Activated CD8-positive, alpha-beta memory T cell treated with anti-CD3 and anti-CD28 coated beads for 24 hours (primary cell): ENCODE results near the gene CZIB.

Experiments used
- DNase-seq: peaks from one replicate; pipeline ENCODE4 v3.0.0-alpha.2; 2020

CZIB gene

DNA sequence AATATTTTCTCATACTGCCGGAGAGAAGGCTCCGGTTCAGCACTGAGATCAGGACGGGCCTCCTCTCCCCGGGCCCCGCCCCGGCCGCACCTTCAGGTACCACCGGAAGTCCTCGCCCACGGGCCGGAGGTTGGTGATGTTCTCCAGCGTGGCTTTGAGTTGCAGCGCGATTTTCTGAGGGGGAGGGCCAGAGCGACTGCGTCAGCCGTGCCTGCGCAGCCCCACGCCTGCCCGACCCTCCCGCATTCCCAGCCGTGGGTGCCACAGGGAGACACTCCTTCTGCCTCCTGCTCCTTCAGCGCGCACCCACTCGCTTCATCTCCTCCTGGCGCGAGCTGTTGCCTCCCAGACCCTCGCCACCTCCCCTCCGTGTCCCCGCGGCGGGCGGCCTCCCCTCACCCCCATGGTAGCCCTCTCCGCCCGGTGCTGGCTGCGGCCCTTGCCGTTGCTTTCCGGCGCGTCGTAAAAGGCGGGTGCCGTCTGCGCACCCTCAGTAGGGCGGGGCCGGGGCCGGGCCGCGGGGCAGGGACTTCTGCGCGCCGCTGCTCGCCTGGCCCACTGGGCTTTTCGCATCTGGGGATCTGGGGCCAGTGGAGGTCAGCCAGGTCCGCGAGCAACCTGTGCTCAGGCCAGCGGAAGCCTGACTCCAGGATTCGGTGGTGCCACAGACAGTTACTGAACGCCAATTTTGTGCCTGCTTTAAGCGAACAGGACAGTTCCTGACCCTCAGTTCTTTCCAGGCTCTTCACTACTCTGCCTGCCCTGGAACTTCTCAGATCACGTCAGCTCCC is at the start of gene CZIB:
Gene CZIB, minus strand, starts transcription at position 464 of the 791 bp plus-strand sequence. Its CDS starts 59 bp downstream, at position 405.
- peak; percentile 99 for DNase-seq

- DNase-seq, result no peak
Measured at GRCh38 chr1:53270107-53270506, 49.7 kb upstream of the CZIB start.

DNA sequence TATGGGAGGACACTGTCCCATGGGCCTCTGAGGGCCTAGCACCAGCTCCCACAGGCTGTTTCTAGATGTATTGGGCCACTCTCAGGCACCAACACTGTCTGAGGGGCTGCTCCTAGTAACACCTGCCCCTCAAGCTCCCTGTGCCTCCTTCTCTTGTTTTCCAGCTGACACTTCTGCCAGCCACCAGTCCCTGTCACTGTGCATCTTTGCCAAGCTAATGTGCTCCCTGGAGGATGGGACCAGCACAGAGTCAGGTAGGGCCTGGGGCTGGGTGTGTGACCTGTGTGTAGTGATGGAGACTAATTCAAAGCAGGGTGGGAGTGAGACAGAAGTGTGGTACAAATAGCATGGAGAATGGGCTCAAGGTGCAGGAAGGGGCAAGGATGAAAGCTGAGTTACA is 47.3 kb upstream of the CZIB start:
- no peak for DNase-seq

- DNase-seq, result no peak
Measured at GRCh38 chr1:53266038-53266437, 45.6 kb upstream of the CZIB start.

GRCh38 chr1:53265581-53265980 is 45.1 kb upstream of the CZIB start:
- no peak for DNase-seq

DNA sequence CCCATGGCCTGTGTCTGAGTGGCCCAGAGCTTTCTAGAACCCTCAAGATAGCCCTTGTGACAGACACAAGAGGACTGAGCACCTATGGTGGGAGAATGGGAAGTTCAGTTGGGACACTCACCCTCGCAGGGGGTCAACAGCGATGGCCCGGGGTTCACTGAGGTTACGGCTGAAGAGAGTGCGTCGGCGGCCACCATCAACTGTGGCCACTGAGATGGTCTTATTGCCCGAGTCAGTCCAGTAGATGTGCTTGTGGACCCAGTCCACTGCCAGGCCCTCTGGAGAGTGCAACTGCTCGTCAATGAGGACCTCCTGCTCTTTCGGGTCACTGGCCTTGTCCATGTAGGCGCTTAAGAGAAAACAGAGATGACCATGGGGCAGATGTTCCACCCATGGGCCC is 43.6 kb upstream of the CZIB start:
- no peak for DNase-seq

GRCh38 chr1:53262000-53262399 is 41.6 kb upstream of the CZIB start:
- DNase-seq, result no peak

DNA sequence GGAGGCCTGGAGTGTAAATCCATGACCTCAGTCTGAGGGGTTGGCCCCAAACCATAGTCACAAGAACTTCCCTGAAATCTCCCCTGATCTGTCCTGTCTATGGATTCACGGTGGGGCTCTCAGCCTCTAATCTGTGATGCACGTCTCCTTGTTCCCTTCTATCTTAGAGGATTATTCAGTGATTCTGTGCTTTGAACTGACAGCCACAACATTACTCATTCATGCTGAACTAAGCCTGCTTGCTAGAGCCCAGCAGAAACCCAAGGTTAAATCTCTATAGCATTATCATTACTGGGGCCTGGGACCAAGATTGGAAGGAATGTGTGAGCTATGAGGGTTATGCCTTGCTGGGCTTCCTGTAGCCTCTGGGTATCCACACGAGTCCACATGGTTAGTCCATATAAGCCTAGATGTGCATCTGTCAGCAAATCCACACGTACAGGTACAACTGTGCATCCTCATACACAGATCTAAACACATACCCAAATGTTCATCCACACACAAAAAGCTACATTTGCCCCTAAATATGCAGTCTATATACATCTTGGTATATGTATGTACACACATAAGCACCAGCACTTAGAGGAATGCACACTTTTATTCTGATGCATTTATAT is 40.3 kb upstream of the CZIB start:
- peak; percentile 35 for DNase-seq

GRCh38 chr1:53259932-53260331 is 39.5 kb upstream of the CZIB start:
- no peak for DNase-seq

GRCh38 chr1:53258216-53258615 is 37.8 kb upstream of the CZIB start:
- no peak for DNase-seq

GRCh38 chr1:53257454-53258081 is 37.1 kb upstream of the CZIB start:
- DNase-seq, result no peak

DNA sequence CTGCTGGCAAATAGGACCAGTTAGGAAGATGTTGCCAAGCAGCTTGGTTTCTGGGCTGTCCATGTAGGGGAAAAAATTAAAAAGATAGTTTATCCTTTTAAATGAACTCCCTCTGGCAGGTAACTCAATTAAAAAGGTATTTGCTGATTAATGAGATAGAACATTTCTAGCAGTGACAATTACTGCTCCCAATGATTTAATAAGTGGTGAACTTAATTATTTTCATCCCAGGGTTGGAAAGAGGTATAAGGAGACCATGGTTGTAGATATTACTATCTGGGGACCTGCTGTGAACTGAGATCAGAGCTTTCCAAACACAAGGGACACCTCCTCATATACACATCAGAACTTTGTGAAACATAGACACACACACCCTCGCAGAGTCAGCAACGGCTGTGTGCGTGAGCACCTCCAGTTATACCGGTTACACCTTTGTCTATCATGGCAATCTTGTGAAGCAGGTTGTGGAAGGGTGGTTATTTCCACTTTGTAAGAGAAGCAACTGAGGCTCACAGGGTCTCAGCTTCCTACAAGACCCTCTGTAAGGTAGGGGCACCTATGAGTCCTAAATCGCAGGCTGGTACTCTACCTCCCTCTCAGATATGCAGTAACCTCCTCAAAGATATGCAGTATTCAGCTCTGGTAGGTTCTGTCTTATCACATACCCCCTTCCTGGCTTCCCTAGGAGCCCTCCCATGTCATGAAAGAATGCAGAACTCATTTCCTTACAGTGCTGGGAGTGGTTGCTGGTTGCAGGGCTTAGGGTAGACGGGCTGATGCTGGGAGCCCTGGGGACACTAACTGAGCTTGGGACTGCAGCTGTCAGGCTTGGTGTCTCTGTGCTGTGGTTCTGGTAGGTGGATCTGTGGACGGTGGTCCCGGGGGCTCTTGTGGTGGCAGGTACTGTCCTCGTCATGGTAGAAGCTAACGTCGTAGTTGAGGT is 36.3 kb upstream of the CZIB start:
- DNase-seq, result no peak

DNA sequence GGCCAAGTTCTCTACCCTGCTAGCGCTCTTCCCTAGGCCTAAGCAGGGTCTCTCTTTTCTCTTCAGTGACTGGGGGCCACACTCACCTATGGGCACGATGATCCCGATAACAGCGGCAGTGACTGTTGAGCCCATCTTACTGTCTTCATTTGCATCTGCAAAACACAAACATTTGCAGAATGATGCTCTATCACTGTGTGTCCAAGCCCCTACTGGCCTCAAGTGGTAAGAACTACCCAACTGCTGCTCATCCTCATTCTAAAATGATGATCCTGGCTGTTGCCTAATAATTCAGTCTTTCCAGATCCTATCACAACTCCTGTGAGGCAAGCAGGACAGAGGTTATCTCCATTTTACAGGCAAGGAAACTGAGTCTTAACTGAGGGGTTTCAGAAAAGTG is 34.6 kb upstream of the CZIB start:
- no peak for DNase-seq

- no peak for DNase-seq
Measured at GRCh38 chr1:53254011-53254640, 33.7 kb upstream of the CZIB start.

DNA sequence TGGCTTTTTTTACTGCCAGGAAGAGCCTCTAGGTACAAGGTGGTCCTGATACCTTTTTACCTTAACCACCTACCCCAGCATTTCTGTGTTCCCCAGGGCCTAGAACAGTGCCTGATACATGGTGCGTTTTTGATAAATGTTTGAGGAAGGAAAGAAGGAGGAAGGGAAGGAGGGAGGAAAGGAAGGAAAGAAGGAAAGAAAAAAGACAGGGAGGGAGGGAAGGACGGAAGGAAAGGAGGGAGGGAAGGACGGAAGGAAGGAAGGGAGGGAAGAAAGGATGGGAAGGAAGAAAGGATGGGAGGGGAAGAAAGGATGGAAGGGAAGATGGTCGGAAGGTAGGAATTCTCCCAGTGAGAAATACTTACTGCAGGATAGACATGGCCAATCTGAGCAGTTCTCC is 29.9 kb upstream of the CZIB start:
- DNase-seq, result no peak

- DNase-seq, result no peak
Measured at GRCh38 chr1:53249706-53250105, 29.3 kb upstream of the CZIB start.

DNA sequence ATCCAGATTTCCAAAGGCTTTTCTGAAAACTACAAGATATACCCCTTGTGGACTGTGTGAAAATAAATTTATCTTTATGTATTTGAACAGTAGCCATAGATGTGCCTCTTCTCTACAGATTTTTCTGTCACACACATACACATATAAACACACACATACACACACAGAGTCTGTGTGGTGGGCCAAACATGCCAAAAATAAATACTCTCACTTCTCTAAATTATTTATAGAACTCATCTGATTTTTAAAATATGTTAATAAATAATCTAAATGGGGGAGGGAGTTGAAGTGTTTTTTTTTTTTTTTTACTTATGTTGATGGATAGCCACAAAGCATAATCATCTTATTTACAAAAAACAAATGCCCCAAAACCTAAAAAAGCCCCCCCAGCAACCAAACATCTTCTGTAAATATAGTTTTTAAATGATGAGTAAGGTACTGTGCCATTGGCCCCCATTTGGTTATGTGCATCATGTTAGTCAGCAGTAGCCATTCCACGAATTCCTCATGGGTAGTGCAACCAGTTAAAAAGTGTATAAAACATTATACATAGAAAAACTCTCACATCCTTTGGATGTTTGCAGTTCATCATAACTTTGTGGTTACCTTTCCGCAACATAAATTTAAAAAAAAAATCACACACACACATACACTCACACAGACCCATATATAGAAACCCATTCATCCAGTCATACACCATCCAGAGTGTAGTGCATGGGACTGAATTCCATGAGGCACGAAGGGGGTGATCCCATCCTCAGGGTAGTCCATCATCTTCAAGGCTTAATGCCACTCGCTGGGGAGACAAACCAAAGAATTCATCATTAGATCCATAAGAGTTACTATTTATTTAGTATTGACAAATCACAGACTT is 26.1 kb upstream of the CZIB start:
- no peak for DNase-seq

- DNase-seq, result no peak
Measured at GRCh38 chr1:53244141-53244540, 23.7 kb upstream of the CZIB start.

GRCh38 chr1:53242381-53242780 is 21.9 kb upstream of the CZIB start:
- DNase-seq, result no peak

DNA sequence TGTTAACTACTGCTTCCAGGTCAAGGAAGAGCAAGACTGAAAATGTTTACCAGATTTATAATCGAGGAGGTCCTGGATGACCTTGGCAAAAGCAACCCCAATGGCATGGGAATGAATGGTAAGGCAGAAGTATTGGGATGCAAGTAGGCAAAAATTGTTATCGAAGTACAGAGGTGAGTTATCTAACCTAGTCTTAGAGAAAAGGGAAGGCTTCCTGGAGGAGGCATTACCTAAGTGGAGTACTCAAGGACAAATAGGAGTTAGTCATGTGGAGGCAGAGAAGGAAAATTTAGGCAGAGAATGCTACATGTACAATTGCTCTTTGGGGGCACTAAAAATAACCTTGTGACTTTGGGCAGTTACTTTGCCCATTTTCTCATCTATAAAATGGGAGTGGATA is 21.4 kb upstream of the CZIB start:
- DNase-seq, result no peak
